HG03108 (cell line): ENCODE data around the gene SCNN1B.
"Not testable (repeated sequence)": the region's sequence is repeated elsewhere in the genome, so short reads cannot be mapped to it uniquely, and the experiment has no call there.

Experiments
- ATAC-seq: cut with Tn5 transposase; IDR thresholded peaks from one replicate; pipeline ENCODE4 v1.9.1; 2021; ENCODE audit warnings: moderate library complexity; ENCODE audit not compliant: unreplicated experiment

The SCNN1B gene

DNA sequence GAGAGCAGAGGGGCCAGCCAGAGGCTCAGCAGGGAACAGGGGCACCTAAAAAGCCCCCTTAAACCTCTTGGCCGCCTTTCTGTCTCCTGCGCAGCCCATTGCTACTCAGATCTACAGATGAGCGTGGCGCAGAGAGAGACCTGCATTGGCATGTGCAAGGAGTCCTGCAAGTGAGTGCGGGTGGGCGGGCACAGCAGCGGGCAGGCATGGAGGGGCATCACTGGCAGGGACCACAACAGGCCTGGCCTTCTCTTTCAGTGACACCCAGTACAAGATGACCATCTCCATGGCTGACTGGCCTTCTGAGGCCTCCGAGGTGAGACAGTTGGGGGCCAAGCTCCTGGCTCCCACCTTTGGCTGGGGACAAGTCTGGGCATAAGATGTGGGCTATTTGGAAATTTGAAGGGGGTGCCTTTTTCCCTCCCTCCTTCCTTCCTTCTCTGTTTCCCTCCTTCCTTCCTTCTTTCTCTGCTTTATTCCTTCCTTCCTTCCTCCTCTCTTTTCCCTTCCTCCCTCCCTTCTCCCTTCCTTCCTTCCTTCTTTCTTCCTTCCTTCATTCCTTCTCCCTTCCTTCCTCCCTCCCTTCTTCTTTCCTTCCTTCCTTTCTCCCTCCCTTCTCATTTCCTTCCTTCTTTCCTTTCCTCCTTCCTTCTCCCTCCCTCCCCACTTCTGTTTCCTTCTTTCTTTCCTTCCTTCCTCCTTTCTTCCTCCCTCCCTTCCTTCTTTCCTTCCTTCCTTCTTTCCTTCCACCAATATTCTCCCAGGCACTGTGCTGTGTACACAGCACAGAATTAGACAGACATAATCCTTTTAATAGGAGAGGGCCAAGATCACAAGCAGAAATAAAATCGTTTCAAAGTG is 75.2 kb downstream of the SCNN1B start:
- ATAC-seq = no peak

DNA sequence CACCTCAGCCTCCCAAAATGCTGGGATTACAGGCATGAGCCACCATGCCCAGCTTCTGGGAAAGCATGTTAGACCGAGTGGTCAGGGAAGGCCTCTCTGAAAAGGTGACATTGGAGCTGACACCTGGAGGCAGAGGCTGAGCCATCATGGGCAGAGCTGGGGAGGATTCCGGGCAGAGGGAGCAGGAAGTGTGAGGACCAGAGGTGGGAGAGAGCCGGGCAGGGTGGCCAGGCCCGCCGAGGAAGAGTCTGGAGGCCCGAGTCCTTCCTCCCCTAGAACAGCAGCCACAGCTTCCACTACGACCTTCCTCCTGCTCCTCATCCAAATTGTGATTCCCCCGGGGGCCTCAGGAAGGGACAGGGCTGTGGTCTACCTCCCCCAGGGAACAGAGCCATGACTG is 76.2 kb downstream of the SCNN1B start:
- no peak for ATAC-seq

DNA sequence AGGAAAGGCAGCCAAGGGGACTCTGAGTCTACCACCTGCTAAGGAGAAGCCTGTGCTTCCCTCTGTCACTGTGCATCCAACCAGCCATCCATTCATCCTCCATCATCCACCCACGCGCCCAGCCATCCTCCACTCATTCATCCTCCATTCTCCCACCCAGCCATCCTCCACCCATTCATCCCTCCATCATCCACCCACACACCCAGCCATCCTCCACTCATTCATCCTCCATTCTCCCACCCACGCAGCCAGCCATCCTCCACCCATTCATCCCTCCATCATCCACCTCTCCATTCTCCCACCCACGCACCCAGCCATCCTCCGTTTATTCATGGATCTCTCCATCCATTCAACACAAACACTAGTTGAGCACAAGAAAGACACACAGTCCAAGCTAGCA is 76.8 kb downstream of the SCNN1B start:
- no peak for ATAC-seq

DNA sequence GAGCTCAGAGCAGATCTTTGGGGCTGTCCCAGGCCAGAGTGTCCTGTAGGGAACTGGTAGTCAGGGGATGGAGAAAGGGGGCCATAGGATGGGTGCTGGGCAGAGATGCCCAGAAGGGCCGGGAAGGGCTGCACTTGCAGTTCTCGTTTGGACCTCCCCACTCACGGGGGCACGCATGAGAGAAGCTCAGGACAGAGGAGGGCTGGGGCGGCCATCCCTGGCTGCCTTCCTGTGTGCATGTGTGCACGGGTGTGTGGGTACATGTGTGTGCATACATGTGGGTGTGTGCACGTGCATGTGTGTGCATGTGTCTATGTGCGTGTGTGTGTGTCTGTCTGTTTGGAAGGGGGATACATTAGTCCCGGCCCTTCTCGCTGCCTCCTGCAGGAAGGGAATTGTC is 77.6 kb downstream of the SCNN1B start:
- no peak for ATAC-seq

DNA sequence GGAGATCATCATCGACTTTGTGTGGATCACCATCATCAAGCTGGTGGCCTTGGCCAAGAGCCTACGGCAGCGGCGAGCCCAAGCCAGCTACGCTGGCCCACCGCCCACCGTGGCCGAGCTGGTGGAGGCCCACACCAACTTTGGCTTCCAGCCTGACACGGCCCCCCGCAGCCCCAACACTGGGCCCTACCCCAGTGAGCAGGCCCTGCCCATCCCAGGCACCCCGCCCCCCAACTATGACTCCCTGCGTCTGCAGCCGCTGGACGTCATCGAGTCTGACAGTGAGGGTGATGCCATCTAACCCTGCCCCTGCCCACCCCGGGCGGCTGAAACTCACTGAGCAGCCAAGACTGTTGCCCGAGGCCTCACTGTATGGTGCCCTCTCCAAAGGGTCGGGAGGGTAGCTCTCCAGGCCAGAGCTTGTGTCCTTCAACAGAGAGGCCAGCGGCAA is 78.4 kb downstream of the SCNN1B start:
- no peak for ATAC-seq

DNA sequence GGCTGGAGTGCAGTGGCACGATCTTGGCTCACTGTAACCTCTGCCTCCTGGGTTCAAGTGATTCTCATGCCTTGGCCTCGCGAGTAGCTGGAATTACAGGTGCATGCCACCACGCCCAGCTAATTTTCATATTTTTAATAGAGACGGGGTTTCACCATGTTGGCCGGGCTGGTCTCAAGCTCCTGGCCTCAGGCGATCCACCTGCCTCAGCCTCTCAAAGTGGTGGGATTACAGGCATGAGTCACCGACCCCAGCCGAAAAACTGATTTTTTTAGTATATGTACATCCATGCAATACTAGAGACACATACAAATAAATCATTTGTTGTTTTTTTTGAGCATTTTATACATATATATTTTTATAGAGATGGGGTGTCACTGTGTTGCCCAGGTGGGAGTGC is 79.6 kb downstream of the SCNN1B start:
- not testable (repeated sequence) for ATAC-seq

DNA sequence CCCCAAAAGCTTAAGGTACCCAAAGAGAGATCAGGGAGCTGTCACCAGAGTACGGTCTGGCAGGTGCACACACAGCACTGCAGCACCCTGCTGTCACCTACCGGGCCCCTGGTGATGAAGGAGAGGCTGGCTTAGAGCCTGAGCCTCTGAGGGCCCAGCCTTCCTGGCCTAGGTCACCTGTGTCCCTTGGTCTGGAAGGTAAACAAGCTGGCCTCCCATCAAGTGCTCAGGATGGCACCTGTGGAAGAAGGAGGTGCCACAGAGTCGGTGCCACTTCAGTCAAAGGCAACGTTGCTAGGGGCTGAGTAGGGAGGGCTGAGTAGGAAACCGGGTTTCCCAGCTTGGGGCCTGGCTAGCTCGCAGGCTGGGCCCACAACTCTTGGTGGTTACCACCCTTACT is 80.2 kb downstream of the SCNN1B start:
- no peak for ATAC-seq

DNA sequence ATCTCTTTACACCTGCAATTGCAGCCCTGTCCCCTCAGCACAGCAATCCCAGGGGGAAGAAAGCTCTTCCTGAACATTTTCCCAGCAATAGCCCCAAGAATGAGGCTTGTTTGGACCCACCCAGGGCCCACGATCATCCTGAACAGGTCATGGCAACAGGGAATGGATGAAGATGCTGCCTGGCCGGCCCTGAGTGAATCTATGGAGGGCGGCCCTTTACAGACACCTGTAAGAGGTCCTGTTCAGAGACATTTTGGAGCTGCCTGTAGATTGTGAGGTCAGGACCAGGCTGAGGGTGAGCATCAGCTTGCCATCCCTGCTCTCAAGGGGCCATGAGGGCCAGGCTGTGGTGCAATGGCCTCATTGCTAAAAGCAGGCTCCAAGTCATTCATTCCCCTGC is 81.8 kb downstream of the SCNN1B start:
- no peak for ATAC-seq

DNA sequence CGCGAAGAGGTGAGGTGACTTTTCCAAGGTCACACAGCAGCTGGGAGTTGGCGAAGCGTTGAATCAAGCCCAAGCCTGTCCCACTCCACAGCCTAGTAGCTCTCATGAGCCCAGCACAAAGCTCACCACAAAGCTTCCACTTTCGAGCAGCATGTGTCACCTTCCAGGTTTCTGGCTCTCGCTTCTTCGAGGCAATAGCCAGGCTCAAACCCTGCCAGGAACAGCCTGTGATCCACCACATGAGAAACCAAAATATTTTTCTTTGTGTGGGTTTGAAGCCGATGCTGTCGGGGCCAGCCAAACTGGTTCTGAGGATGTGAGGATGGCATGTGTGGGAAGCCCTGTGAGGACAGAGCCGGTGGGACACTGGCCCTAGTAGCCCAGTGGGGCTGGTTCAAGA is 82.8 kb downstream of the SCNN1B start:
- no peak for ATAC-seq

DNA sequence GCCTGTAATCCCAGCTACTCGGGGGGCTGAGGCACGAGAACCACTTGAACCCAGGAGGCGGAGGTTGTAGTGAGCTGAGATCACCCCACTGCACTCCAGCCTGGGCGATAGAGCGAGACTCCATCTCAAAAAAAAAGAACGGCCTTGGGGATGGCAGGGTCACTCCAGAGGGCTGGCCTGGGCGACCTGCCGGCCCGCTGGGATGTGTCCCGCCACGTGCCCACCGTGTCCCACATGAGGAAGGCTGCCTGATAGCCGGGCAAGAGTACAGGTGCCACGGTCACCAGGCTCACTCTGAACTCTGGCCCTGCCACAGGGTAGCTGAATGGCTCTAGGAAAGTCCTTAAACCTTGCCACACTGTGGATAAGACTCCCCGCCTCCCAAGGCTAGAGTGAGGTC is 83.3 kb downstream of the SCNN1B start:
- no peak for ATAC-seq

DNA sequence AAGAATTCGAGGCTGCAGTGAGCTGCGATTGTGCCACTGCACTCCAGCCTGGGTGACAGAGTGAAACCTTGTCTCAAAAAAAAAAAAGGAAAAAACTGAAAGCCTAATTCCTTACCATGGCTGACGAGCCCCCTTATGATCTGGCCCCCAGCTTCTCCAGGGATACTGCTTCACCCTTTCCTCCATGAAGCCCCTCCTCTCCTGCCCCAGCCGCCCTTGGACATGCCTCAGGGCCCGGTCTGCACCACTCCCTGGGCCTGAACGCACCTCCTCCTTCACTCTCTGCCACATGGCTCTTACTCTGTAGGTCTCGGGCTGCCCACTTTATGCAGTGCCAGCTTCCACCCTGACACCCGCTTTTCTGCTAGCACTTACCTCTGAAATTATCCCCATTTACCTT is 85.6 kb downstream of the SCNN1B start:
- no peak for ATAC-seq

DNA sequence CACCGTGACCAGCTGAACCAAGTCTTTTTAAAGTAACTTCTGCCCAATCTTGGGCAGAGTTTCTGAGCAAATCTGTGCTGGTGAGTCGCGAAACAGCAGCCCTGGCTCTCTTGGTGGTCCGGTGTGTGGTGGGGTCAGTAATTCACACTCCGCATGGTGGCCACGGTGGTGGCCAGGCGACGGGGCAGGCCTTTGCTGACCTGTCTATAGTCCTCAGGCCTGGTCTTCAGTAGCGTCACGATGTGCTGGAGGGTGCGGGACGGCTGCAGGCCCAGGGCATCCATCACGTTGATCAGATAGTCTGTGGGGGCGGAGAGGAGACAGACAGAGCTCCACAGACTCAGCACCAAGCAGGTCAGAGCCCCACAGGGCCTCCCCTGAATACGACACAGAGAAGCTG is 86.7 kb downstream of the SCNN1B start:
- no peak for ATAC-seq

DNA sequence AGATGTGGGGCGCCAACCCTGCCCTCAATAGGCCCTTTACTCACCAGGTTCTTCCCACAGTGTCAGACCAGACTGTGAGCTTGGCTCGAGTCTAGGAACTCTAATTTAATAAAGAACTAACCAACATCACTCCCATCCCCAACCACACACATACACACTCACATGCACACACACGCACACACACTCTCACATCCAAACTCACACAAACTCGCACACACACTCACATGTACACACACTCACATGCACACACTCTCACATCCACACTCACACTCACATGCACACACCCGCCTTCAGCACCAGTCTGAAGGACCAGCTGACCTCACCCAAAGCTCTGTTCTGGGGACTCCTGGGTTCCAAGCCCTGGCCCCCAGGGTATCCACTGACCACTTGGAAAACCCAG is 87.1 kb downstream of the SCNN1B start:
- ATAC-seq = no peak

DNA sequence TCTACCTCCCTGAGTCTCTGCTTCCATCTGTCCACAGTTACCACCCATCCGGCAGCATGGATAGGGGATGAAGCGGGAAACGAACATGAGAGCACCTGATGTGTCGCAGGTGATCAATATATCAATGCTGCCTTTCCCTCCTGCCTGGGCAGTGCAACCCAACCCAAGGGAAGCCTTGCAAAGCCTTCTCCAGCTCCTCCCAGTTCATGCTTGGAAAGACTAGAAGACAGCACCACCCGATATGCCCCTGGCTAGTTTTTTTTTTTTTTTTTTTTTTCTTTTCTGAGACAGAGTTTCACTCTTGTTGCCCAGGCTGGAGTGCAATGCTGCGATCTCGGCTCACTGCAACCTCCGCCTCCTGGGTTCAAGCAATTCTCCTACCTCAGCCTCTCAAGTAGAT is 87.8 kb downstream of the SCNN1B start:
- not testable (repeated sequence) for ATAC-seq

DNA sequence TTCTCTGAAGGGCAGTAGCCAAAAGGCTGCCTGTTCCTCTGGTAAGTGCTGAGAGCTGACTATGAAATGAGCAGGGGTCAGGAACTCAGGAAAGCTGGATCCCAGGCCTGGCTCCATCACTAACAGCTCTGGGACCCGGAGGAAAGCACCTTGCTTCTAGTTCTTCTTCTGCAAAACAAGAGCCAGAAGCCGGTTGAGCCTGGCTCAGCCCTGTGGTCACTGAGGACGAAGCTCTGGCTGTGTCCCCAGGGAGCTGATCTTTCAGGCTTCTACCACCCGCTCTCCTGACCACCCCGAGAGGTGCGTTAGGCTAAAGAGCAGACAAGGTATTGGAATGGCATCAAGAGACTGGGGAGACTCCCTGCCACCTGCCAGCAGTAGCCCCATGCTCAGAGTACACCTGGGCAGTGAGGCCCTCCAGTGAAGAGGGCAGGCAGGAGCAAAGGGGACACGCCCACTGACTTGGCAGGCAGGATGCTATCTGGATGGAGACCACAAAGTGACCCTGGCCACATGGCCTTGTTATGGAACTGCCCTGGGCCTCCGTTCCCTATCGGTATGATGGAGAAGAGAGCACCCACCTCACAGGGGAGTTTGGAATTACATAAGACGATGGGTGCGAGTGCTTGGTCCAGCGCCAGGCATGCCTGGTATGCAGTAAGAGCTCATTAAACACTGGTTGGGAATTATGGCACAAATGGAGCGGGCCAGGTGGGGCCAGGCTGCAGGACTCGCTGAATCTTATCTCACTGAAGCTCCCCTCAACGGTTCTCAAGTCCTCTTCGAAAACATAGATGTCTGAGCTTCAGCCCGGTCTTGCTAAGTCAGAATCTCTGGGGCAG is 89.5 kb downstream of the SCNN1B start:
- ATAC-seq = no peak

DNA sequence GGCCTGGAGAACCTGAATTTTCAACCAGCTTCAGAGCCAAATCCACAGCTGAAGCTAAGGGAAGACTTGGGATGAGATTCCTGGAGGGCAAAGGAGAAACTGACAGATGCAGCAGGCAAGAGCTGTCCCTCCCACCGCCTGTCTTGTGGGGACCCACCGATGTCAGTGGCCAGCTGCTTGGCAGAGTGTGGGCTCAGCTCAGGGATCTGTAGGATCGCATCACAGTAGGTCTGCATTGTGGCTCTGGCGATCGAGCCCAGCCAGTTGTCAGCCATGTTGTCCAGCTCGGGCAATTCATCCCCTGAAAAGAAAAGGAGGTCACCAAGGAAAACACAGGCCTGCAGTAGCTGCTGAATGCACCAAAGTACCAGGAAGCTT is 90.1 kb downstream of the SCNN1B start:
- ATAC-seq = no peak

DNA sequence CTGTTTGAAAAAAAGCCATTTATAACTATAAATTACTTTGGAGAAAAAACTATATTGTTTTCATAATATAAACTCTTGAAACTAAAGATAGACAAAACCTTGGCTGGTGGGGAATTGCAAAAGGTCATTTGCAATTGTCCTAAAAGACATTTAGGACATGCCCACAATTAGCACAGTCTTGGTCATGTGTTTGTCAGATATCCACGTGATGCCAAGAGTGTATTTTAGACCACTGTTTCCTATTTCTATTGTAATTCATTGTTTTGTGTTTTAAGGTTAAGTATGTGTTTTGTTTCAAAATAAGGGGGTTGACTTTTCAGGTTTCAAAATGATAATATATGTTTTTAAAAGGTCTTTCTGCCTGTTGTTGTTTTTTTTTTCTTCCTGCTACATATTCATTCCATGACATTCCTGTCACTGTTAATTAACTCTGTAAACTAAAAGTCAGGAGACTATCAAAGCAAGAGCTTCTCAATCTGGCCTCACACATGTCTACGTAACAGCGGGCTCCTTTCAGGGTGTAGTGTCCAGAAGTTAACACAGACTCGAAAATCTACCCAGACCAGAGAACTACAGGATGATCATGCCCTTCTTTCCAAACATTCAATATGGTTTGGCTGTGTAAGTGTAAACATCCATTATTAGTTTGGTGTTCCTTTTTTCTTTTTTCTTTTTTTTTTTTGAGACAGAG is 92.2 kb downstream of the SCNN1B start:
- ATAC-seq = no peak

DNA sequence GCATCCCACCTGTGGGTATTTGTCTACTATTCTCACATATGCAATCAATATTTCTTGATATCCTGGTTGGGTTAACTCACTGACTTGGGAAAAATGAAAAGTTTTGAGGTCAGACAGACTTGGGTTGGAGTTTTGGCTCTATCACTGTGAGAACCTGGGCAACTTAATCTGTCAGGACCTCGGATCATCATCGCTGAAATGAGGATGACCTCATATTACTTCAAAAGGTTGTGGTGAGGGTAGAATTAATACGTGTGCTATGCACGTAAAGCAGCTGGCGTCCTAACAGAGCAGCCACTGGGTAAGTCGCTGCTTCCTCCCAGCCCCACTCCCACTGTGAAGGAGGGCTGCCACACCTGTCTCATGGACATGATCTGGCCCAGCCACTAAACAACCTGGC is 93.6 kb downstream of the SCNN1B start:
- no peak for ATAC-seq

DNA sequence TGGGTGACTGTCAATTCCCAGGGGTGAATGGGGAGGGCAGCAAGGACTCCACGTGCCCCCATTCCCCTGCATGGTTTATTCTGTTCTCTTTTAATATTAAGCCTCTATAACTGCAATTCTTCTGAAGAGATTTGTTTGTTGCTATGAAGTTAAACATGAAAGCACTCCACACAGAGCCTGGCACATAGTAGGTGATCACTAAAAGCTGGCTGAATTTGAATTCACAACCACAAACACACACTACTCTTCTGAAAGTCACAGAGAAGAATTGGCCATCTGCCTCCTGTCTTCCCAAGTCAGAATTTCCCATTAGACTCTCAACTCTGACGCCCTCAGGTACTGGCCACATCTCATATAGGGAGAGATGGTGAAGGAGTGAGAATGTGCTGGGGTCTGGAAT is 95.4 kb downstream of the SCNN1B start:
- no peak for ATAC-seq

DNA sequence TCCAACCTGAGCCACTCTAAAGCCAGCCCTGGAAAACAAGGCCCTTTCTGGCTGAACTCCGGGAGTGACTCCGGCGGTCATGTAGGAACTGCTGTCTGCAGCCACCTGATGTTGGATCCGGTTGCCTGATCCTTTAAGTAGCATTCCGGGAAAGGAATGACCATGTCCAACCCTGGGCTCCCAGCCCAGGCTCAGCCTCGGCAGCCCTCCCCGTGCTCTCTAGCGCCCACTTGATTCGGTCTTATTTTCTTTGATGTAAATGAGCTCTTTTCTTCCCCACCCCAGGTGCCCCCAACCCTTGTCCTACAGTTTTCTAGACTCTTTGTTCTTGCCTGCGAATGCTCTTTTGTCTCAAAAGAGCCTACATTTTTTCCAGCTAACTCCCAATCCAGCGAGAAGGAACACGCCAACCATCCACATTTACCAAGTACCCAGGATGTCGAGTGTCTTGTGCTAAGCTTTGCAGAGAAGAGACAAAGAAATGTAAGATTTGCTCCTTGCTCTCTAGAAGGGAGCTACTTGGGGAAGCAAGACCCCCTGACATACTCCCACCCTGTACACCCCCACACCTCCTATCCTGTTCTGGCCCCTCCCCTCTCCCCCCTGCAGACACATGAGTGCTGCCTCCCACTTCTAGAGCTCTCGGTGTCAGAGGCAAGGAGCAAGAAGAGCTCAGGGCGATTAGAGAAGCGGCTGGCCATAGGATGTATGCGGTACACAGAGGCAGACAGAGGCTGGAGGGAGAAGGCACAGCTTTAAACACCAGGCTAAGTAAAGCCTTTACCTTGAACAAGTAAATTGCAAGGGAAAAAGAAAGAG is 97.1 kb downstream of the SCNN1B start:
- ATAC-seq = no peak

DNA sequence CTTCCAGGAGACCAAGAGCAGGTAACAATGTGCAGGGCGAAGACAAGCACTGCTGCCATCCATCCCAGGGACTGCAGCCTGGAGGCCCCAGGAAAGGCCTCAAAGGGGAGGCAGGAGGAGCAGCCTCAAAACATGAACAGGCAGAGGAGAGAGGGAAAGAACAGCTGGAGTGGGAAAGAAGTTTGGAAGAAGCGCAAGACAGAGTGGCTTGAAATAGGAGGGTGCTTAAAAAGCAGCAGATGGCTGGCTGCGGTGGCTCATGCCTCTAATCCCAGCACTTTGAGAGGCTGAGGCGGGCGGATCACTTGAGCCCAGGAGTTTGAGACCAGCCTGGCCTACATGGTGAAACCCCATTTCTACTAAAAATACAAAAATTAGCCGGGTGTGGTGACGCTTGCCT is 98.3 kb downstream of the SCNN1B start:
- ATAC-seq = not testable (repeated sequence)
